ENCODE results near the gene CEACAM19. TPM values are rescaled to one million over a fixed set of nuclear protein-coding genes. Genes with fewer than 3 reads are reported as not detected.

CEACAM19 gene
- total and polyA plus RNA-seq, 2 of the 8 experiments (the other 6 are each of a cell fraction or from before 2014, with no cell fraction given): 3.1 to 3.4 TPM

- Histone ChIP-seq H4K8ac (ENCODE audit: extremely low read depth, insufficient read depth, low read length) (no peak overlapping the region), H2AK5ac (ENCODE audit: low read depth, low read length) (no peak overlapping the region), H3K23ac (ENCODE audit: insufficient read length) (no peak overlapping the region), H2AFZ (ENCODE audit: low read length) (peak overlapping the region; percentile 20; the same call in 1 of the 2 replicates), H3K79me1 (ENCODE audit: low read depth, low read length) (no peaks in the 10 kb centered on the region), H3K9me3 (ENCODE audit: insufficient read depth in 2 of 2, low read depth in 1 of 2, low read length in 1 of 2) (no peaks in the 10 kb centered on the region), H2BK120ac (replicated peaks; ENCODE audit: low read depth, low read length) (no peak overlapping the region), H3K9ac (replicated peaks in 1 of 4; ENCODE audit: extremely low read depth in 1 of 4, low read depth in 3 of 4, low read length in 3 of 4) (no peak overlapping the region), H3K36me3 (ENCODE audit: control insufficient read depth in 2 of 4, insufficient read depth in 4 of 4, low read length in 3 of 4) (no peaks in the 10 kb centered on the region), H3K56ac (replicated peaks; ENCODE audit: insufficient read length, low read depth, low read length) (no peak overlapping the region), H3K4me1 (replicated peaks in 1 of 4; ENCODE audit: control insufficient read depth in 3 of 4, insufficient read depth in 4 of 4, low read length in 3 of 4) (no peaks in the 10 kb centered on the region; a peak in 1 of 7 replicates), H2BK5ac (ENCODE audit: low read depth, low read length) (no peak overlapping the region), H3K4me2 (ENCODE audit: insufficient read depth in 1 of 2, low read depth in 2 of 2, low read length in 2 of 2) (no peak overlapping the region), H2BK20ac (ENCODE audit: low read length) (no peak overlapping the region), H4K5ac (ENCODE audit: insufficient read length, low read depth, low read length) (no peak overlapping the region), H3K79me2 (ENCODE audit: control insufficient read depth in 1 of 2, insufficient read depth in 2 of 2, low read length in 2 of 2) (no peaks in the 10 kb centered on the region), H3K4me3 (ENCODE audit: extremely low read depth in 1 of 4, insufficient read depth in 2 of 4, low read depth in 3 of 4, low read length in 4 of 4) (no peak overlapping the region), H4K20me1 (replicated peaks in 1 of 2; ENCODE audit: control insufficient read depth in 1 of 2, insufficient read depth in 2 of 2, low read length in 2 of 2) (no peaks in the 10 kb centered on the region), H3K27me3 (replicated peaks in 1 of 4; ENCODE audit: control insufficient read depth in 3 of 4, extremely low read depth in 1 of 4, insufficient read depth in 3 of 4, low read length in 3 of 4) (no peaks in the 10 kb centered on the region), H3K18ac (ENCODE audit: extremely low read depth, low read length) (no peak overlapping the region), H3K4ac (replicated peaks; ENCODE audit: insufficient read length, low read depth, low read length) (no peak overlapping the region), H3K27ac (ENCODE audit: low read depth, low read length) (no peak overlapping the region), H4K91ac (replicated peaks; ENCODE audit: insufficient read length, low read length) (no peak overlapping the region), H3K23me2 (ENCODE audit: low read depth, low read length) (no peaks in the 10 kb centered on the region), H3K14ac (ENCODE audit: insufficient read length) (no peak overlapping the region), H2BK15ac (ENCODE audit: low read length) (0 out of 2 replicates have a peak overlapping the region, but pooled peaks have one; percentile 46), H2BK12ac (ENCODE audit: low read depth, low read length) (no peak overlapping the region)
- POLR2A ChIA-PET (ENCODE audit: partially characterized antibody): interaction anchor here (1.1 to 1.3 kb wide), 4 partner anchors 10 to 74 kb away, joined by 3 to 6 read pairs (median 4); no protein-coding TSS in a partner anchor
- CTCF ChIA-PET (ENCODE audit: partially characterized antibody): interaction anchor here (0.8 to 20.6 kb wide), 9 partner anchors 7 to 76 kb away, joined by 4 to 468 read pairs (median 8); partner anchors contain the start of gene BCAM
- FAIRE-seq (no peak), DNase-seq (ENCODE audit: low read depth in 1 of 2, low spot score in 2 of 2) (no peak)
- WGBS, 2 experiments (ENCODE audit: extremely low coverage in 1 of 2, insufficient coverage in 1 of 2, insufficient read length in 1 of 2, insufficient replicate concordance in 2 of 2, low coverage in 1 of 2, low lambda C conversion rate in 2 of 2, missing lambda C conversion rate in 1 of 2): 75 to 100% methylated on average over 2 to 8 of the region's 11 CpGs
- TF ChIP-seq SIN3A (conservative IDR thresholded peaks at IDR 0.05 in 1 of 2, IDR thresholded peaks at IDR 0.05 in 1 of 2; ENCODE audit: low read depth in 1 of 2, low read length in 2 of 2) (no peak), PHF8 (conservative IDR thresholded peaks at IDR 0.05; ENCODE audit: low read depth, low read length) (no peak), NRF1 (IDR thresholded peaks at IDR 0.05; ENCODE audit: low read depth, low read length) (no peak), YY1 (IDR thresholded peaks at IDR 0.05; ENCODE audit: low read depth, low read length) (no peak), MAX (IDR thresholded peaks at IDR 0.05) (no peak), TCF12 (IDR thresholded peaks at IDR 0.05; ENCODE audit: low read depth, low read length) (no peak), CEBPB (IDR thresholded peaks at IDR 0.05; ENCODE audit: low read depth, low read length) (no peak), CBX8 (IDR thresholded peaks at IDR 0.05; ENCODE audit: borderline replicate concordance, low read depth, low read length) (no peak), GTF2F1 (IDR thresholded peaks at IDR 0.05; ENCODE audit: borderline replicate concordance, low read depth, low read length) (no peak), EP300 (IDR thresholded peaks at IDR 0.05; ENCODE audit: borderline replicate concordance in 1 of 2, low read depth in 2 of 2, low read length in 2 of 2) (no peak), MAFK (IDR thresholded peaks at IDR 0.05; ENCODE audit: low read depth, low read length) (no peak), ZNF274 (IDR thresholded peaks at IDR 0.05; ENCODE audit: borderline replicate concordance, extremely low read depth, low read length) (no peak)
Measured at GRCh38 chr19:44732235-44733014, 61.1 kb downstream of the CEACAM19 start.
